Loucy (cell line): ENCODE measurements around the gene MAPKAP1.

ENCODE experiments used
- H2AFZ ChIP-seq: fragments of 200-600 bp; sonication (generic); 2 replicates; pipeline ENCODE4 v1.6.0; 2016; ENCODE audit warnings: antibody characterized with exemption, mild to moderate bottlenecking, low read length, moderate library complexity
- H3F3A ChIP-seq: fragments of 200-600 bp; 2 replicates; pipeline ENCODE4 v1.6.0; 2016; ENCODE audit warnings: antibody characterized with exemption, low read depth, mild to moderate bottlenecking
- H3K27me3 ChIP-seq: fragments of 200-600 bp; sonication (generic); 2 replicates; pipeline ENCODE4 v1.6.1; 2014; ENCODE audit warnings: low read length, mild to moderate bottlenecking; ENCODE audit not compliant: insufficient read depth, poor library complexity, severe bottlenecking
- H3K36me3 ChIP-seq: fragments of 200-600 bp; sonication (generic); 2 replicates; pipeline ENCODE4 v1.6.1; 2016; ENCODE audit warnings: low read length; ENCODE audit not compliant: insufficient read depth
- H3K4me1 ChIP-seq: fragments of 200-600 bp; sonication (generic); 2 replicates; pipeline ENCODE4 v1.5.1; 2014; ENCODE audit warnings: low read length, mild to moderate bottlenecking; ENCODE audit not compliant: insufficient read depth, poor library complexity, severe bottlenecking
- H3K4me2 ChIP-seq: fragments of 200-600 bp; sonication (generic); 2 replicates; pipeline ENCODE4 v1.6.0; 2014; ENCODE audit warnings: antibody characterized with exemption, low read length, low read depth, mild to moderate bottlenecking; ENCODE audit not compliant: poor library complexity, severe bottlenecking
- H3K4me3 ChIP-seq: fragments of 200-600 bp; sonication (generic); 2 replicates; pipeline ENCODE4 v1.5.1; 2014; ENCODE audit warnings: low read length, mild to moderate bottlenecking, mixed read lengths; ENCODE audit not compliant: poor library complexity, severe bottlenecking
- H3K79me2 ChIP-seq: fragments of 200-600 bp; sonication (generic); 2 replicates; pipeline ENCODE4 v1.6.1; 2014; ENCODE audit warnings: low read length; ENCODE audit not compliant: insufficient read depth
- H3K9ac ChIP-seq: fragments of 200-600 bp; sonication (generic); 2 replicates; pipeline ENCODE4 v1.6.0; 2014; ENCODE audit warnings: mild to moderate bottlenecking, low read depth, low read length, moderate library complexity; ENCODE audit not compliant: poor library complexity, severe bottlenecking
- H3K9me2 ChIP-seq: fragments of 200-600 bp; sonication (generic); replicated peaks from 2 replicates; pipeline ENCODE4 v1.6.1; 2016; ENCODE audit warnings: low read depth, low read length, mixed read lengths
- H3K9me3 ChIP-seq: fragments of 200-600 bp; sonication (generic); 2 replicates; pipeline ENCODE4 v1.6.1; 2014; ENCODE audit warnings: mild to moderate bottlenecking, antibody characterized with exemption, low read length, low read depth; ENCODE audit not compliant: insufficient read depth
- H4K20me1 ChIP-seq: fragments of 200-600 bp; sonication (generic); 2 replicates; pipeline ENCODE4 v1.6.0; 2014; ENCODE audit warnings: antibody characterized with exemption, low read length, mild to moderate bottlenecking; ENCODE audit not compliant: insufficient read depth, poor library complexity, severe bottlenecking
- CTCF ChIP-seq: fragments of 200-600 bp; sonication (generic); conservative IDR thresholded peaks from 2 replicates; pipeline ENCODE4 v1.5.1; 2014; ENCODE audit warnings: mild to moderate bottlenecking, antibody characterized with exemption, low read length
- EZH2phosphoT487 ChIP-seq: fragments of 200-600 bp; IDR thresholded peaks from 2 replicates; pipeline ENCODE4 v1.6.1; 2018; ENCODE audit warnings: antibody characterized with exemption, mild to moderate bottlenecking, moderate library complexity, borderline replicate concordance

Gene MAPKAP1

DNA sequence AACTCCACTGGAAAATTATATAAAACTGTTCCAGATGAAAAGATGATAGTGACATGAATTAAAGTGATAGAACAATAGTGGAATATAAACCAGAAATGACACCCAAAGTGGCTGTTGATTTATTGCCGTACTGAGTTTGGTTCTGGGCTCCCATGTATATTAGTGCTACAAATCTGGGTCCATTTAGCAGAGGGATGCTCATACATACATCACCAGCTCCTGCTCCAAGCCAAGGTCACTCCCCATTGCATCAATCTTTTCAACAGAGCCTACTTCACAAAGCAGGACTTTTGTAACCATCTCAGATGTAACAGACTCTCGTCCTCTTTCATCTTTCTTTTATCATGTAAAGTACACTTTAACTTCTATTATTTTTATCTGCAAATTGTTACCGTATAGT is 236.8 kb downstream of the MAPKAP1 start:
- Histone ChIP-seq H3K79me2 (no peaks in the 10 kb centered on the region), H3K9ac (no peak overlapping the region), H3K9me2 (no peaks in the 10 kb centered on the region), H3K36me3 (no peaks in the 10 kb centered on the region; the same call in 1 of the 2 replicates), H3K27me3 (no peaks in the 10 kb centered on the region), H3K4me3 (no peak overlapping the region), H2AFZ (no peak overlapping the region), H3K4me1 (no peaks in the 10 kb centered on the region), H3K9me3 (no peaks in the 10 kb centered on the region), H4K20me1 (no peaks in the 10 kb centered on the region), H3F3A (no peaks in the 10 kb centered on the region), H3K4me2 (no peak overlapping the region)
- TF ChIP-seq EZH2phosphoT487 (no peak), CTCF (no peak)

GRCh38 chr9:125468646-125469045 is 238.4 kb downstream of the MAPKAP1 start:
- Histone ChIP-seq H3K36me3 (no peaks in the 10 kb centered on the region; the same call in 1 of the 2 replicates), H3K9me2 (no peaks in the 10 kb centered on the region), H2AFZ (no peak overlapping the region), H3K4me3 (no peak overlapping the region), H4K20me1 (no peaks in the 10 kb centered on the region), H3K27me3 (no peaks in the 10 kb centered on the region), H3K79me2 (no peaks in the 10 kb centered on the region), H3K4me2 (no peak overlapping the region), H3K9ac (no peak overlapping the region), H3K9me3 (no peaks in the 10 kb centered on the region), H3F3A (no peaks in the 10 kb centered on the region), H3K4me1 (no peaks in the 10 kb centered on the region)
- no peak for TF ChIP-seq CTCF
- TF ChIP-seq EZH2phosphoT487 = no peak

DNA sequence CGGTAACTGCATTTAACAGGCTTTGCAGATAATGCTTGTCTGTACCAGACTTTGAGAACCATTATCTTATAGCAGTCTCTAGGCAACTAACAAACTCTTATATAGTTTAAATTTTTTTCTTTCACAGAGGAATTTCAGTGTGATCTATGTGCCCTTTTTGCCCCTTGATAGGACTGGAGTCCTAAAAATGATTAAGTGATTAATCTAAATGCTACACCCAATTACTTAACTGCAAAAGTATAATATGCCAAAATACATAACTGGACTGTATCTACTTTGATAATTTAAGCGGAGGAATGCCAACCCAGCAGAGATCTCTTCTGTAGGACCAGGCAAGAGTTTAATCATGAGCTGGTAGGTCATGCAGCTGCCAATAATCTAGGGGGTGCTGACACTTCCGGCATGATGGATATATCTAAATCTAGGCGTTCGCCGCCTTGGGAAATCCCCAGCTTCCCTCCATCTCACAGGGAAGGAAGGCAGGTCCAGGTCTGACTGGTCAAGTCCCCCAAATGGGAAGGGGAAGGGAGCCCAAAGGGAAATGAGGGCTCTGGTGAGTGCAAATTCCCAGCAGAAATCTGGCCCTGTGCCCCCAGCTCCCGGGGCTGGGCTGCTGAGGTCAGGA is 239.8 kb downstream of the MAPKAP1 start:
- TF ChIP-seq CTCF = no peak
- TF ChIP-seq EZH2phosphoT487 = no peak

More for the DNA sequence above, 239.8 kb downstream of the MAPKAP1 start:
- no peaks in the 10 kb centered on the region for H3K4me1 ChIP-seq
- no peak overlapping the region for H3K4me2 ChIP-seq
- no peak overlapping the region for H2AFZ ChIP-seq
- H3K9me2 ChIP-seq = no peaks in the 10 kb centered on the region
- H3K9ac ChIP-seq = no peak overlapping the region
- H4K20me1 ChIP-seq = no peaks in the 10 kb centered on the region
- H3K27me3 ChIP-seq = no peaks in the 10 kb centered on the region
- H3K9me3 ChIP-seq = no peaks in the 10 kb centered on the region
- no peaks in the 10 kb centered on the region for H3F3A ChIP-seq
- no peaks in the 10 kb centered on the region; the same call in 1 of the 2 replicates for H3K36me3 ChIP-seq
- no peaks in the 10 kb centered on the region for H3K79me2 ChIP-seq
- H3K4me3 ChIP-seq = no peak overlapping the region
